RKO (cell line): Measurements from ENCODE around the gene FAM171A2.
"Not testable (repeated sequence)": the region's sequence is repeated elsewhere in the genome, so short reads cannot be mapped to it uniquely, and the experiment has no call there.

Source experiments
- DNase-seq: peaks from one replicate; pipeline ENCODE4 v3.0.0-alpha.2; 2016; ENCODE audit warnings: low spot score

The FAM171A2 gene

DNA sequence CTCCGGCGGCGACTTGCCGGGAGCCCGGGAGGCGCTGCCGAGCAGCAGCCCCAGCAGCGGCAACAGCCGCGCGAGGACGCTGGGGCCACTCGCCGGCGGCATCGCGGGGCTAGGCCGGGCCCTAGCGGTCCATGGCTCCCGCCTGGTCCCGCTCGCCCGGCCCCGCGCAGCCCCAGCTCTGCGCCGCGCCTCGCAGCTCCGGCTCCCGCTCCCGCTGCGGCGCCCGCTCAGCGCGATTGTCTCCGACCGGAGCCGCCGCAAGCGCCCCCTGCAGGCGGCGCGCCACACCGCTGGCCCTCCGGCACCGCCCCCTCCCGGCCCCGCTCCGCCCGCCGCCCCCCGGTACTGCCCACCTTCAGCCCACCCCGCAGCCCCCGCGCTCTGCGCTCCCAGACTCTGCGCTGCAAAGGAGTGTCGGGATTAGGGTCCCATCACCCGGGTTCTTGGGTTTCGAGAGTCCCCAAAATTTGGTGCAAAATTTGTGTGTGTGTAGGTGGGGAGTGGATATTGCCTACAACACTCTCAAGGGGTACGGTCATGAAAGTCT is at the start of gene FAM171A2:
TSS of gene FAM171A2 (minus strand) at position 241 of the 547 bp plus-strand sequence. CDS start at position 102, 139 bp downstream.
- peak; percentile 65 for DNase-seq

DNA sequence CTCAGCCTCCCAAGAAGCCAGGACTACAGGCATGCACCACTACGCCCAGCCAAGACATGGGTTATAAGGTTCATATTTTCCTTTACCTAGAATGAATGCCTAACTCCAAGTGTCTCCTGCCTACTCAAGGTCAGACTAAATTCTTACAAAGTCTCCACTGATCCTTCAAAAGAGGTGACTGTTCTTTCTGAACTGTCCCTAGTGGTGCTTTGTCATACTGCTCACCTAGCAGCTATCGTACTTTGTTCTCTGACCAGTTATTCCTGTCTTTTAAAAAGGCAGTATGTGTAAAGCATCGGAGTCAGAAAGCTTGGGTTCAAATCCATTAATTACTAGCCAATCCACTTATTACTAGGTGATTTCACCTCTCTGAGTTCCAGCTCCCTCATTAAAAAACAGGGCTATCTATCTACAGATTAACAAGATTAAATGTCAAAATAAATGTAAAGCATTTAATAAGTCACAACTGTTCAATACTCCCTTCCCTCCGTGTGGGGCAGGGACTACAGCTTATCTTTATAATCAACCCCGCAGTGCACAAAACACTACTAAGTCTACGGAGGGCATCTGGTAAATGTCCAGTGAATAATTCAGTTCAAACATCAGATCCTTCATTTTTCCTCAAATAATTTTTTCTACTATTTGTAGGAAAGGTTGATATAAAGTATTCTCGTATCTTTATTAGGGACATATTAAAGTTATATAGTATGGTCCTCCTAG is 45.8 kb upstream of the FAM171A2 start:
- DNase-seq = no peak

DNA sequence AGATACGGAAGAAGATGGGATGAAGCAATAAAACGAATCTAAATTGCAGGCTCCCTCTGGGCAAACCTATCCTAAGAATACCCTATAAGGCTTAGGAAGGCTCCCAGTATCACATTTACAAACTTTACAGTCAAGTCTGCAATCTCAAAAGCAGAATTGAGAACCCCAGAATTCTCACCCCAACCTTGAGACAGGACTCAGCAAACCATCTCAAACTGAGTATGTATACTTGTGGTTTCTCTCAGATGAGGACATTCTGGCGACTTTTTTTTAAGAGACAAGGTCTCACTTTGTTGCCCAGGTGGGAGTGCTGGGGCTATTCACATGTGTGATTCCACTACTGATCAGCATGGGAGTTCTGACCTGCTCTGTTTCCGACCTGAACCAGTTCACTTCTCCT is 45.1 kb upstream of the FAM171A2 start:
- DNase-seq = no peak

DNA sequence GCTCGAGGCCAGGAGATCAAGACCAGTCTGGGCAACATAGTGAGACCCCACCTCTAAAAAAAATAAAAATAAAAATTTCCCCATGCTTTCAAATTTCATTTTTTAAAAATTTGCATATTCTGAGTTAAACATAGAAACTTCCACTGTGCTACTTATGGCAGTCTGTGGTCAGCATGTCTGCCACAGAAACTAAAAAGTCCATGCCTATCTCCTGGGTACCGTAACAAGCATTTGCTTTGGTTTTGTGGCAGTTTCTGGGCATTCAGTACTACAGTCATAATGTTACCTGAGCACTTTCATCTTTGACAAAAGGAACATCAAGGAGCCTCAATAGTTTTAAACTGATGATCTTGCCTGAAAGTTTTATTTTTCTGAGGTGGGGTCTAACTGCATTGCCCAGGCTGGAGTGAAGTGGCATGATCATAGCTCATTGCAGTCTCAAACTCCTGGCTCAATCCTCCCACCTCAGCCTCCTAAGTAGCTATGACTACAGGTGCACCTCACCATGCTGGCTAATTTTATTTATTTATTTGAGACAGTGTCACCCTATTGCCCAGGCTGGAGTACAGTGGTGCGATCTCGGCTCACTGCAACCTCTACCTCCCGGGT is 39.0 kb upstream of the FAM171A2 start:
- DNase-seq = no peak

DNA sequence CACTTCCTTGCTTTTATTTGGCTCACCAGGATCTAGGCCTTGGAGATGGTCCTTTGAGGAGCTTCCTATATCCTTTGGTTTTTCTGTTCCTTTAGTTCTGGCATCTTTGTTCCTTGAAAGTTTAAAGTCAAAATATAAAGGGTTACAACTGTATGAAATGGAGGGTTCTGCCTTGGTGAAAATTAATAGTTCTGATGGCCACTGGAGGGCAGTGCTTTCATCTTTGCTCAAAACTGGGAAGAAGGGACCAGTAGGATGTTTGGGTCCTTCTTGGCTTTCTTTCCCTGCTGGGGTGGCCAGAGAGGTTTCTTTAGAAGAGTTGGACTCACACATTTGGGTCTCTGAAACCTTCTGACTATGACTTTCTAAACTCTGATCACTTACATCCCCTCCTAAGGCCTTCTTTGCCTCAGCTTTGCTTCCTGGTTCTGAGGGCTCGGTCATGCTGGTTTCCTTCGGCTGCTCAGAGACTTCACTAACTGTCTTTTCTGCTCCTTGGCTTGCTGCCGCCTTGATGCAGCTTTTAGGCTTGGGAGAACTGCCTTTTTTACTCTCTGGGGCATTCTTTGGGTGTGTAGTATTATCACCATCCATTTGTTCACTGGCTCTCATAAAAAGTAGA is 36.7 kb upstream of the FAM171A2 start:
- DNase-seq = peak; percentile 15

DNA sequence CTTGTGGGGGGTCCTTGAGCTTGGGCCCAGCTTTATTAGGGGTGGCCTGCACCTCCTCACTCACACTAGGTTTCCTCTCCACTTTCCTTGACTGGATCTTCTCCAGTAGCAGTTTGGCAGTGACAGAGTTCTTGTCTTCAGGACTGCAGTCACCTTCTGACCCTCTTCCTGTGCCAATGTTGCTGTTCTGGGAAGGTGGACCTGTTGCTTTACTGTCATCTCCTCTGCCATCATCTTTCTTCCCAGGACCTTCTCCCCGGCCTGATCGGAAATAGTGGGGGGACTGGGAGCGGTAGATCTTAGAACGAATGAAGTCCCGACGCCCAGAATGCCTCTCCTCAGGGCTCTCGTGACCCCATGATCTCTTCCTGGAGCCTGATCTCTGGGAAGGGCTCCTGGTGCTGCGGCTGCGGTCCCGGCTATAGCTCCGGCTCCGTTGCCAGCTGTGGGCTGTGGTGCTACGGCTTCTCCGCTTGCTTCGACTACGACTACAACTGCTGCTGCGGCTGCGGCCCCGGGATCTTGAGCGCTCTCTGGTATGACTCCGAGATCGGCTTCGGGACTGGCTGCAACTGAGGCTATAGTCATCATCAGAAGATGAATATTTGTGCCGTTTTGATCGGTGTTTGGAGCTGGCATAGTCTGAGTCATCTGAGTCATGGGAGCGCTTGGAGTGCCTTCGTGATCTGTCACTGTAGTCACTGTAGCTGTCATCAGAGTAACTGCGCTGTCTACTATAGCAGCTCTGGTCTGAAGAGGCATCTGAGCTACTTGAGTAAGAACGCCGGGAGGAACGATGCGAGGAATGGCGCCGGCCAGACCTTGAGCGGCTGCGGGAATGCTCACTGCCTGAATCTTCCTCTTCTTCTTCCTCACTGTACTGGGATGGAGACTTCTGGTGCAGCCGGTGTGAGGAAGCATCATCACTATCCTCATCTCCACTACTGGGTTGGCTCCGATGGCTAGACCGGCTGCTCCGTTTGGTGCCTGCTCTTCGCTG is 35.3 kb upstream of the FAM171A2 start:
- peak; percentile 14 for DNase-seq

DNA sequence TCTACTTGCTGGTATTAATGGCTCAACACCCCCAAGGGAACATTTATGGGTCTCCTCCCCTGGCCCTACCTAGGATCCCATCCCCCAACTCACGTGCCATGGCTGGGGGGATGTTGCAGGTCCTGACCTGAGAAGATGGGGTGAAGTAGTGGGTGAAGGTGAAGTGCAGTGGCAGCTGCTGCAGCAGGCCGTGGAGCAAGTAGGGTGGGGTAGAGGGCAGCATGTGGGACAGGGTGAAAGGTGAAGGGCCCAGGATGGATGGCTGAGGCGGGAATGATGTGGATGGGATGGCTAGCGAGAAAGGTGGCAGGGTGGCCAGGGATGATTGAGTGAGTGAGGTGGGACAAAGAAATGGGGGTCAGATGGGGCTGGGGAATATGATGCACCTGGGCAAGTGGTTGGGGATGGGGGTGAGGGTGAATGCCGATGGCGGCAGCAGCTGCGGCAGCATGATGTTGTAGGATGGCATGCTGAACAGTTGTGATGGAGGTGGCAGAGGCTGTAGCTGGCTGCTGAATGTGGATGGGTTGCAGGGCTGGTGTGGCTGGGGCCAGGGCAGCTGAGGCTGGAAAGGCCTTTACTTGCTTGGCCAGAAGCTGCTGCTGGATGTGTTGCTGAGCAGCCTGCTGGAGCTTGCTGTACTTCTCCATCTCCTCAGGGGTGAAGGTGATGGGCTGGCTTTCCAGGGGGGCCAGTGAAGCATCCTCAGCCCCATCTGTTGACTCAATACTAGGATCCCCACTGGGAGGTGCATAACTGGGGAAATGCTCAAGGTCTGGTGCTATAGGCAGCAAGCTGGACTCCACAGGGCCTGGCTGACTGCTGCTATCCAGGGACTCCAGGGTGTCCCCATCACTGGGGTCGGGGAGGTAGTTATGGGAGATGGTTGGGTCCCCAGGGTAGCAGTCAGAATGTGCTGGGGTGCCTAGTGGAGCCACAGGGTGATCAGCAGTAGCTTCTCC is 34.1 kb upstream of the FAM171A2 start:
- DNase-seq = no peak

DNA sequence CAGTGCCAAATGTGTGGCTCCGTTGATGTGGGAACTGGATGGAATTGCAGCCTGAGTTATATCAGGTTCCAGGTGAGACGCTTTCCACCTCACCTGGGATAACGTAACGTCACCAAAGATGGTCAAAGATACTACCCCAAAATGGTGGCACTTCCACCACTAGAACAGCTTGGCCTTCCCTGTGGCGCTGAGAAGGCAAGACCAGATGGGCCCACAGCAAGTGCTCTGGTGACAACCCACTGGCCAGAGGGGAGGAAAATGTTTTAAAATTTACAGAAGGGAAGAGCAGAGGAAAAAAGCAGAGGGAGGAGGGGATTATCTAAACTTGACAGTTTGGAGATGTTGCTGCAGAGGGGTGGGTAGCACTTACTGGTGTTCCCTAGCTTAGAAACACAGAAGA is 33.3 kb upstream of the FAM171A2 start:
- DNase-seq = no peak

DNA sequence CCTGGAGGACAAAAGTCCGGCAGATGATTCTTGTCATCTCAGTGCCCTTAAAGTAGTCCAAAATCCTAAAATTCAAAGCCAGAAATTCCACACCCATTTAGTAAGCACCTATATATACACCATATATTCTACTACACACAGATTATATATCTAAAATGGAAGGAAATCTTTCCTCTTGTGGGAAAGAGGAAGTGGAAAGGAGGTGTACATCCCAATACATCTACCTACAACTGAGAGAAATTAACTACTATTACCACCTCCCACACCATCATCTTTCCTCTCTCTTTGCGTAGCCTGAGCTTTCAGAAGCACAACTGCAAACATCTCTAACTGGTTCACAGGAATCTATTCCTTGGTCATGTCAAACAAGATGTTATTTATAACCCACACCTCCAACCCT is 31.2 kb upstream of the FAM171A2 start:
- no peak for DNase-seq

DNA sequence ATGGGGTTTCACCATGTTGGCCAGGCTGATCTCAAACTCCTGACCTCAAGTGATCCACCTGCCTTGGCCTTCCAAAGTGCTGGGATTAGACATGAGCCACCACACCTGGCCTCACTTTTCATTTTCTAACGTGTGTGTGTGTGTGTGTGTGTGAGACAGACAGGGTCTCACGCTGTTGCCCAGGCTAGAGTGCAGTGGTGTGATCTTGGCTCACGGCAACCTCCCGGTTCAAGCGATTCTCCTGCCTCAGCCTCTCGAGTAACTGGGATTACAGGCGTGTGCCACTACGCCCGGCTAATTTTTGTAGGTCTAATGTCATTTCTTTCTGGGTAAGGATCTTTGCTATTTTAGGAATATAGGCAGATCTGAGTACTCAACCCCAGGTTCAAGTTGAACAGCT is 30.5 kb upstream of the FAM171A2 start:
- not testable (repeated sequence) for DNase-seq

DNA sequence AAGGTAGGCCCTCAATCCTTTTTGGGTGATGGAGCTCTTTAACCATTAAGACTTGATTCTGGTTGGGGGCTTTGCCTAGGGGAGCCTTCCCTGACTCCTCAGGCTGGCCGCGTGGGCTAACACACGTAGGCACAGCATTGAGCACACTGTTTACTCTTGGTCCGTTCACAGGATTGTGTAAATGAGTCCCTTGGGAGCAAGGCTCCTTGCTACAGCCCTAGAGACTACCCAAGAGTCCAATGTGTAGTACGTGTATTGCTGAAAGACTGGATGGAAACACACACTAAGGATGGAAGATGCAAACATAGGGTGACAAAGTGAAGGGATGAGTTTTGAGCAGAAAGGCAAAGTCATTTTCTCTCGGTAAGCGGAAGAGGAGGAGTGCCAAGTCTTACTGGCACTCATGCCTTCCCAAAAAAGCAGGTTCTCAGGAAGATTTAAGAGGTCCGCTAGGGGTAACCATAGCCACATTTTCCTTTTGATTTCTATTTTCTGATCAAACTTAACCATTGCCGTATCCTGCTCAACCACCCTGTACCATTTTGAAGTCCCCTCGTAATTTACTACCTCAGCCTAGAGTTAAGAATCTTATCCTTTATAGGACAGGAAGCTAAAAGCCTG is 26.7 kb upstream of the FAM171A2 start:
- DNase-seq = no peak

DNA sequence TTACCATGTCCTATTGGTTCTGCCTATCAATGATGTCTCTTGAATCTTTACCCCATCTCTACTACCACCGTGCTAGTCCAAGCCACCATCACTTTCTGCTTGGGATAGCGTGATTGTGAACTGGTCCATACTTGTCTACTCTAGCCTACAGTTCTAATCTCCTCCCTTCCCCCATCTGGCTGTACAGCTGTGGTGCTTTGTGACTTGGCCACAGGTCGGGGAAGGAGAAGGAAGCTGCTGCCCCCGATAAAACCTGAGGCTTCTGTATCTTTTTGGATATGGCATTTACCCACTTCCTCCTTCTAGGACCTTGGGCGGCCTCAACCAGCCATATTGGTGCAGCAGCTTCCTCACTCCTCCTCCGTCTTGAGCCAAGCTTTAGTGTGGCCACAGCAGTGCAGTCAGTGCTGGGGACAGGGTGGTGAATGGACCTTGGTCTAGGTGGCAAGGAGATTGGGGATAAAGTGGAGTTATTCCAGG is 26.1 kb upstream of the FAM171A2 start:
- no peak for DNase-seq

DNA sequence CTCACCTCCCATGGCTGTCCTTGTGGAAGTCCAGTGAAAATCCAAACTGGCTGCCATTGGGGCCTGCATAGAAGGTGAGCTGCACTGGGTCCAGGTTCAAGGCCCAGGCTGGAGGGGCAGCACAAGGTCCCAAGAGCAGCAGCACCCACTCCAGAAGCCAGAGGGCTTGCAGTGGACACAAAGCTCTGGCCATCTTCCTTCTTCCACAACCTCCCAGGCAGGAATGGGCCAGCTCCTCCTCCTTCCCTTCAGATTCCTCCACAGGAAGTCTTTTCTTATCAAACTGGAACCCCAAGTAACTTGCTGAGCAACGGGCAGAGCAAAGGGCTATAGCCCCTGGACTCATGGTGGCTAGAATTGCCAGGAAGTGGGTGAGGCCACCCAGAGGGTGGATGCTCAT is 25.6 kb upstream of the FAM171A2 start, which contains the start of gene ITGA2B:
TSS of gene ITGA2B (minus strand) at position 369 of the 400 bp plus-strand sequence. CDS start at position 193, 176 bp downstream.
- DNase-seq = no peak

DNA sequence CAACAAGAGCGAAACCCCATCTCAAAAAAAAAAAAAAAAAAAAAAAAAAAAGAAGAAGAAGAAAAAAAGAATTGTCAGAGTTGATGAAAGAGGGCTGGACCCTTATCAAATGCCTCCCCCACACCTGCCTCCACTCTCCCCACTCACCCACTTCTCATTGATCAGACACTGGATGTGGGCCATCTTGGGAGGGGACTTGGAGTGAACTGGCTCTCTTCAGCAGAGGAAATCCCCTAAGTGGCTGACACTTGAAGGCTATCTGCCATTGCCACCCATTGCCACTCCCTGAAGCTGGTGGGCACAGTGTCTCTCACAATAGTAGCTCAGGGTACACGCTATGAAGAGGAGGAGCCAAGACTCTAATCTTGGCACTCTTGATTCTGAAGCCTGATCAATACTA is 24.2 kb upstream of the FAM171A2 start:
- DNase-seq = no peak

DNA sequence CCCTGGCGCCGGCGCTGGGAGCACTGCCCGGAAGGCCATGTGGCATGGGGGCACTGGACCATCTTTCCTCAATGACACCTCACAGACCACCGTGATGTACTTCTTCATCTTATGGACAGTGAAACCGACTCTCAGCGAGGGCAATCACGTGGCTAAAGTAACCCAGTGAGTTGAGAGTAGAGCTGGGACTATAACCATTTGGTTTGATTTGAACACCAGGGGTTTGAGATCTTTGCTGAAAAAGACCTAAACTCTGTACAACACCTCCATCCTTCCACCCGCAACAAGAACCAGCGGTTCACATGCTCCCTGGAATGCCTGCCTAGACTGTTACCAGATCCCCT is 22.5 kb upstream of the FAM171A2 start:
- DNase-seq = no peak

DNA sequence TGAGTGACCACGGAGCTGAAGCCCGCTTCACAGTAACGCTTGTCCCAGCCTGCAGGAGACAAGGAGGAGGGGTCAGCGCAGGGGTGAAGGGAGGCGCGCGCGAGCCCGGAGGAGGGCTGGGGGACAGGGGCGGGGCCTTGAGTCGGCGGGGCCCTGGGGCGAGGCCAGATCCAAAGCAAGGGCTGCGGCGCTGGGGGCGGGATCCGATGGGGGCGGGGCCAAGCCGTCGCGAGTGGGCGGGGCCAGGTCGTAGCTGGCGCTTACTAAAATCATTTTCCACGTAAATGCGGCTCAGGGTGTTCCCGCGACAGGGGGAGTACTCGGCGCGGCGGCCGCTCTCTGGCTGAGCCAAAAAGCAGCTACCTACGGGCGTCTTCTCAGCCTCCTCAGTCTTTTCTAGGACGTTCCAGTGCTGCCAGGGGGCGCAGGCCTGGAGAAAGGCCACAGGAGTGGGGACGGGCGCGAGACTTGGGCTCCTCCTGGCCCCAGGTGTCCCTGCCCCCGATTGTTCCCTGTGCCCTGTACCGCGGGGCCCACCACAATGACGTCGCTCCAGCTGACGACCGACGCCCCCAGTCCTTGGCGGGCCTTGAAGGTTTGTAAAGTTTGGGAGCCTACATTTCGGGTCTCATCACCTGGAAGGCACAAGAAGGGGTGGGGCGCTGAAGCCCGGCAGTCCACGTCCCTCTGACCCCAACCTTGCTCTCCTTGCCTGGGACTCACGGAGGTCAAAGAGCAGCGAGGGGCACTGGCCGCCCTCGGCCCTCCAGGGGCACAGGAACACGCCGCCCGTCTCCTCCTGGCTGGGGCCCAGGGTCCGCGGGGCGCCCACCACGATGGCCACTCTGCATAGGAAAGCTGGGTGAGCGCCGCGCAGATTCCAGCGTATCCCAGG is 21.9 kb upstream of the FAM171A2 start:
- DNase-seq = no peak

DNA sequence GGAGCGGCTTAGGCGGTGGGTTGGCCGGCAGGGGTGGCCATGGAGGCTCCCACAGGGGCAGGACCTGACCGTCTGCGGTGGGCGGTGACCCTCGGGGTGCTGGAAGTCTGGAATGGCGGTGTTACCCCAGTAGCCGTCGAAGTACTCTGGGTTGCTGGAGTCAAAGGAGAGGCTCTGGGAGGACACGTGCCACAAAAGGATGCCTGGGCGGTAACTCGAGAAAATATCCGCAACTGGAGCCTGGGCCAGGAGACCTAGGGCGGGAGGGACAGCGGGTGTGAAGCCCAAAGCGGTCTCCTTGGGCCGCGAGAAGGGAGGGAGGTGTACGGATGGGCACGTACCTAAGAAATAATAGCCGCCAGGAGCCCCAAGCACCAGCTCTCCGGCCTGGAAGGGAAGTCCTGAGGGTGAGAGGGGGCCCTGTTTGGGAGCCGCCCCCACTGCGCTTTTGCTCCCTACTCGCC is 21.2 kb upstream of the FAM171A2 start:
- DNase-seq = no peak

DNA sequence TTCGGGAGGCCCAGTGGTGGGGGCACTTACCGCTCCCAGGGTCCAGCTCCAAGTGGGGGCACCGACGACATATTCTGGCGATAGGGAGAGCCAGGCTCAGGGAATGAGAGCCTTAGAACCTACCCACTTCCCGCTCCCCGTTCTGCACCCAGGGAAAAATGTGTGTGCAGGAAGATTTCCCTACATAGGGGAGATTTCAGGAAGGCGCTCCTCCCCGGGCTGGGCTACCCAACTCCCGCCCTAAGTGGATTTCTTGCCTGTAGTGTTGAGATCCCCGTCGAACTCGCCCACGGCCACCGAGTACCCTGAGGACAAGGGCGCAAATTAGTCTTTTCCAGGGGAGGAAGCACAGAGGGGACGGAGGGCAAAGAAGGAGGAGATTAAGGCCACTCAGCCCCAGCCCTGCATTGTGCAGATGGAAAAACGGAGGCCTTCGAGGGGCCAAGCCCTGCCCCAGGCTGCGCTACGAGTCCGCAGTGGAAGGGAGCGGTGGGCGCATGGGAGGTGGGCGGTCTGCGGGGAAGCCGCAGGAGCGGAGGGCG is 20.7 kb upstream of the FAM171A2 start:
- DNase-seq = no peak

DNA sequence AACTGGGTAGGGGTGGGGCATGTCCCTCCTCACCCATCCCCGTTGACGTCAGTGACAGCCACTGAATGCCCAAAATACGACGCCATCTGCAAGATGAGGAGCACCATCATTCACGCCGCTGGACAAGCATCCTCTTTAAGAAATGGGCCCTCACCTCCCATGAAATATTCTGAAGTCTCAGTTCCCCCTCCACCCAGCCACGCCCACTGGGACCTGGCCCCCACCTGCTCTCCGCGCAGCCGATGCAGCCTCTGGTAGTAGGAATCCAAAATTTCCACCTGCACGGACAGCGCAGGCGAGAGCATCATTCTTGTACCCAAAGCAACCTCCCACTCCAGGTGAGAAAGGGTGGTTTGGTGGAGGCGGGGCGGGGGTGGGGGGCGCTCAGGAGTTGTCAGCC is 20.2 kb upstream of the FAM171A2 start:
- no peak for DNase-seq
